ENCODE results near the gene PCLAF. TPM values are rescaled to one million over a fixed set of nuclear protein-coding genes. Genes with fewer than 3 reads are reported as not detected.
"Not testable (repeated sequence)": the region's sequence is repeated elsewhere in the genome, so short reads cannot be mapped to it uniquely, and the experiment has no call there.

PCLAF gene
- polyA plus RNA-seq, 2 of the 4 experiments (the other 2 are of a cell fraction): 221 to 452 TPM

- H3K4me1 ChIP-seq: 0 out of 3 replicates have a peak, but pooled peaks cover 5% of the 10 kb centered on the region
- no peaks in the 10 kb centered on the region for H3K9me3 ChIP-seq
- ATAC-seq: peak in 1 of 2 experiments; percentile 51; a peak in 3 of 6 replicates
- ChIA-PET CTCF (interaction anchor here (0.6 to 1.7 kb wide), 10 partner anchors 10 to 347 kb away, joined by 3 to 6 read pairs (median 4); no protein-coding TSS in a partner anchor), POLR2A (interaction anchor here (0.7 kb wide), 1 partner anchor 112 kb away, joined by 3 read pairs; no protein-coding TSS in a partner anchor)
- peak in 1 of 2 experiments; percentile 44 for DNase-seq (ENCODE audit: low read depth in 1 of 2, low spot score in 1 of 2)
- no peak for TF ChIP-seq FOSB (CRISPR knock-in tag; IDR thresholded peaks at IDR 0.05)
- no peak for TF ChIP-seq CHD4 (IDR thresholded peaks at IDR 0.05; ENCODE audit: borderline replicate concordance)
- TF ChIP-seq EP300 (IDR thresholded peaks at IDR 0.05): no peak
- TF ChIP-seq ESRRA (IDR thresholded peaks at IDR 0.05; ENCODE audit: borderline replicate concordance, low read length): no peak
- no peak for TF ChIP-seq MYC (IDR thresholded peaks at IDR 0.05; ENCODE audit: borderline replicate concordance, low read length)
- no peak for TF ChIP-seq PHF8 (IDR thresholded peaks at IDR 0.05; ENCODE audit: borderline replicate concordance, low read depth)
- no peak overlapping the region; the same call in 2 of the 3 replicates for H3K4me2 ChIP-seq
- FAIRE-seq: no peak
- no peak overlapping the region for H3K4me3 ChIP-seq
- no peak overlapping the region for H3K27ac ChIP-seq
- WGBS (ENCODE audit: missing lambda C conversion rate): 87% methylated on average over 9 of the region's 9 CpGs
Observed at GRCh38 chr15:64333986-64334929, 47.0 kb downstream of the PCLAF start.

- no peak for DNase-seq (ENCODE audit: low read depth in 1 of 2, low spot score in 1 of 2)
- ChIA-PET CTCF (interaction anchor here (1.3 to 1.6 kb wide), 3 partner anchors 12 to 54 kb away, joined by 3 to 6 read pairs (median 4); no protein-coding TSS in a partner anchor), POLR2A (no interaction called here)
- ATAC-seq: no peak
- no peak for TF ChIP-seq MAZ (IDR thresholded peaks at IDR 0.05; ENCODE audit: borderline replicate concordance, low read depth, low read length)
- no peak for TF ChIP-seq ESRRA (IDR thresholded peaks at IDR 0.05; ENCODE audit: borderline replicate concordance, low read length)
- TF ChIP-seq BHLHE40 (IDR thresholded peaks at IDR 0.05; ENCODE audit: low read depth, low read length): no peak
- TF ChIP-seq PBX3 (IDR thresholded peaks at IDR 0.05): no peak
- H3K27ac ChIP-seq: no peak overlapping the region
- no peak overlapping the region for H3K4me3 ChIP-seq
- WGBS (ENCODE audit: missing lambda C conversion rate): 93% methylated on average over 2 of the region's 2 CpGs
- H3K4me1 ChIP-seq: 0 out of 3 replicates have a peak, but pooled peaks cover 5% of the 10 kb centered on the region
- no peak overlapping the region; the same call in 2 of the 3 replicates for H3K4me2 ChIP-seq
- FAIRE-seq: peak; percentile 73
- H3K9me3 ChIP-seq: no peaks in the 10 kb centered on the region
Observed at GRCh38 chr15:64333516-64333915, 47.7 kb downstream of the PCLAF start.

- H3K9me3 ChIP-seq; POLR2A ChIA-PET; DNase-seq (ENCODE audit: low read depth in 1 of 2, low spot score in 1 of 2); ATAC-seq; CTCF ChIA-PET; H3K27ac ChIP-seq; FAIRE-seq; H3K4me1 ChIP-seq; H3K4me2 ChIP-seq; H3K4me3 ChIP-seq: not testable (repeated sequence)
- WGBS (ENCODE audit: missing lambda C conversion rate): 74% methylated on average over 3 of the region's 3 CpGs
Observed at GRCh38 chr15:64331668-64332067, 49.6 kb downstream of the PCLAF start.

- CTCF ChIA-PET; H3K9me3 ChIP-seq; H3K4me3 ChIP-seq; ATAC-seq; H3K4me2 ChIP-seq; FAIRE-seq; POLR2A ChIA-PET; H3K4me1 ChIP-seq; H3K27ac ChIP-seq; DNase-seq (ENCODE audit: low read depth in 1 of 2, low spot score in 1 of 2): not testable (repeated sequence)
- 69% methylated on average over 11 of the region's 15 CpGs for WGBS (ENCODE audit: missing lambda C conversion rate)
Observed at GRCh38 chr15:64326975-64327374, 54.3 kb downstream of the PCLAF start.

- H3K4me2 ChIP-seq; H3K9me3 ChIP-seq; H3K4me3 ChIP-seq; POLR2A ChIA-PET; H3K27ac ChIP-seq; ATAC-seq; H3K4me1 ChIP-seq; DNase-seq (ENCODE audit: low read depth in 1 of 2, low spot score in 1 of 2); FAIRE-seq: not testable (repeated sequence)
- CTCF ChIA-PET: interaction anchor here (1.5 kb wide), 1 partner anchor 11 kb away, joined by 5 read pairs; no protein-coding TSS in a partner anchor
- WGBS (ENCODE audit: missing lambda C conversion rate): 91% methylated on average over 11 of the region's 20 CpGs
Observed at GRCh38 chr15:64326458-64326857, 54.8 kb downstream of the PCLAF start.

Data from A549 (cell line).